Panc1 (cell line): ENCODE results near the gene CEP120. TPM values are rescaled to one million over a fixed set of nuclear protein-coding genes. Genes with fewer than 3 reads are reported as not detected.
"Not testable (repeated sequence)": the region's sequence is repeated elsewhere in the genome, so short reads cannot be mapped to it uniquely, and the experiment has no call there.

ENCODE experiments used
- ATAC-seq: fragments of 200-7000 bp; cut with Tn5 transposase; 2 replicates; pipeline ENCODE4 v1.9.1; 2020; ENCODE audit warnings: mild to moderate bottlenecking, moderate library complexity
- BruUV-seq: library from RNA; stranded (reverse); fragments of 400-500 nt; replicated peaks from 2 replicates; lab custom pipeline; 2021; lab: Mats Ljungman, UMichigan
- CTCF ChIA-PET: fragments of 300-600 bp; sonication (Branson Sonifier 250); formaldehyde crosslinking; loops from one replicate; lab custom pipeline; 2022; ENCODE audit warnings: antibody characterized with exemption; lab: Charles Lee
- POLR2A ChIA-PET: fragments of 300-600 bp; sonication (Branson Sonifier 250); formaldehyde crosslinking; loops from one replicate; lab custom pipeline; 2022; ENCODE audit warnings: antibody characterized with exemption; lab: Charles Lee
- DNase-seq: peaks from one replicate; pipeline ENCODE4 v3.0.0-alpha.2; 2010; ENCODE audit warnings: low read depth, low spot score
- H3K27ac ChIP-seq: 2 replicates; pipeline ENCODE4 v1.5.1; 2011; ENCODE audit warnings: mild to moderate bottlenecking, low read length, inconsistent platforms
- H3K27me3 ChIP-seq: fragments of 200-500 bp; sonication (Bioruptor generic); 2 replicates; pipeline ENCODE4 v1.6.0; 2014; ENCODE audit warnings: low read length, inconsistent platforms; ENCODE audit not compliant: control insufficient read depth, insufficient read depth
- H3K36me3 ChIP-seq: fragments of 200-500 bp; sonication (Bioruptor generic); 2 replicates; pipeline ENCODE4 v1.5.1; 2014; ENCODE audit warnings: inconsistent platforms, mild to moderate bottlenecking, low read length, moderate library complexity; ENCODE audit not compliant: control insufficient read depth, insufficient read depth
- H3K4me1 ChIP-seq: 2 replicates; pipeline ENCODE4 v1.5.1; 2011; ENCODE audit warnings: inconsistent platforms, mild to moderate bottlenecking, low read length, moderate library complexity; ENCODE audit not compliant: control insufficient read depth, insufficient read depth
- H3K4me3 ChIP-seq, 2 experiments: 2 replicates each; pipeline ENCODE4 v1.5.1; 2011 to 2012; ENCODE audit warnings: low read depth in 2 of 2, low read length in 2 of 2, mild to moderate bottlenecking in 2 of 2, inconsistent platforms in 1 of 2, moderate library complexity in 1 of 2
- H3K9me3 ChIP-seq: fragments of 200-500 bp; sonication (Bioruptor generic); 2 replicates; pipeline ENCODE4 v1.5.1; 2014; ENCODE audit warnings: low read depth, mild to moderate bottlenecking, inconsistent platforms, low read length, moderate library complexity; ENCODE audit not compliant: control insufficient read depth, insufficient read depth
- CTCF ChIP-seq: fragments of 450-650 bp; IDR thresholded peaks from 2 replicates; pipeline ENCODE4 v1.5.1; 2017; ENCODE audit warnings: mild to moderate bottlenecking
- POLR2AphosphoS5 ChIP-seq: IDR thresholded peaks from 2 replicates; pipeline ENCODE4 v1.6.1; 2012; ENCODE audit warnings: mild to moderate bottlenecking, low read depth, low read length, moderate library complexity
- REST ChIP-seq, 2 experiments: IDR thresholded peaks; 2 replicates each; pipeline ENCODE4 v1.6.1; 2011 to 2012; ENCODE audit warnings: low read depth in 2 of 2, control low read depth in 1 of 2, low read length in 1 of 2, mild to moderate bottlenecking in 1 of 2, moderate library complexity in 1 of 2; ENCODE audit not compliant: insufficient read depth in 1 of 2
- SIN3A ChIP-seq: IDR thresholded peaks from 2 replicates; pipeline ENCODE4 v1.6.1; 2012; ENCODE audit warnings: low read depth, mild to moderate bottlenecking, low read length, moderate library complexity, borderline replicate concordance; ENCODE audit not compliant: insufficient read depth
- TCF7L2 ChIP-seq: IDR thresholded peaks from 2 replicates; pipeline ENCODE4 v1.6.1; 2011; ENCODE audit warnings: mild to moderate bottlenecking, low read depth, low read length, inconsistent platforms
- in situ Hi-C: cut with HindIII; loops from 2 replicates; pipeline ENCODE4 v1.10.0; 2016; ENCODE audit warnings: low sequenced_read_pairs, low pct_unique_long_range_greater_than_20kb
- intact Hi-C: fragments of 100-400 bp; cut with micrococcal nuclease; formaldehyde crosslinking; loops from one replicate; pipeline ENCODE4 v1.10.0; 2022; ENCODE audit not compliant: unreplicated experiment
- total RNA-seq: library from RNA; stranded (reverse); gene quantifications from one replicate; pipeline ENCODE4 v1.2.1, GENCODE V29; 2021; ENCODE audit not compliant: unreplicated experiment

Gene CEP120
- total RNA-seq, 1 experiment from 2014 or later: 20.1 TPM

DNA sequence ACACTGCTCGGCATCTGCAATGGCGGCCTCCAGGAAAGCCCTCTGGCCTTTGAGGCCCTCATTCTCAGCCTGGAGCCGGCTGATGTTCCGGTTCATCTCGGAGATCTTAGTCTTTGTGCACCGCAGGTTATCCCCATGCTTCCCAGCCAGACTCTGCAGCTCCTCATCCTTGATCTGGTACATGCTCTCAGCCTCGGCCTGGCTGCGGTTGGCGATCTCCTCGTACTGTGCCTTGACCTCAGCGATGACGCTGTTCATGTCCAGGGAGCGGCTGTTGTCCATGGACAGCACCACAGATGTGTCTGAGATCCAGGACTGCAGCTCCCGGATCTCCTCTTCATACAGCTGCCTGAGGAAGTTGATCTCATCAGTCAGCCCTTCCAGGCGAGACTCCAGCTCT is 21.9 kb downstream of the CEP120 start:
- Histone ChIP-seq H3K9me3 (no peaks in the 10 kb centered on the region), H3K36me3 (peaks cover 7% of the 10 kb centered on the region), H3K4me3 (no peak overlapping the region), H3K4me1 (no peaks in the 10 kb centered on the region), H3K27ac (no peak overlapping the region), H3K27me3 (no peaks in the 10 kb centered on the region)
- DNase-seq: no peak
- no TSS peak for BruUV-seq
- no peak for ATAC-seq
- ChIA-PET CTCF (no interaction called here), POLR2A (no interaction called here)
- TF ChIP-seq SIN3A (no peak), POLR2AphosphoS5 (no peak)
- intact Hi-C loops: no loop called here
- in situ Hi-C loops: no loop called here

GRCh38 chr5:123400870-123401291 is 22.3 kb downstream of the CEP120 start:
- BruUV-seq, H3K36me3 ChIP-seq, DNase-seq, in situ Hi-C loops, H3K27ac ChIP-seq, H3K27me3 ChIP-seq, intact Hi-C loops, H3K9me3 ChIP-seq, H3K4me1 ChIP-seq, CTCF ChIA-PET, ATAC-seq, H3K4me3 ChIP-seq: not testable (repeated sequence)
- POLR2A ChIA-PET: interaction anchor here (0.6 kb wide), 1 partner anchor 41 kb away, joined by 6 read pairs; no protein-coding TSS in a partner anchor

- in situ Hi-C loops: no loop called here
- Histone ChIP-seq H3K9me3 (no peaks in the 10 kb centered on the region), H3K4me3 (no peak overlapping the region), H3K4me1 (no peaks in the 10 kb centered on the region), H3K36me3 (peaks cover 4% of the 10 kb centered on the region; the same call in 1 of the 2 replicates), H3K27ac (no peak overlapping the region), H3K27me3 (no peaks in the 10 kb centered on the region)
- intact Hi-C loops: no loop called here
- ATAC-seq (no peak), DNase-seq (no peak)
- ChIA-PET CTCF (no interaction called here), POLR2A (no interaction called here)
- BruUV-seq: no TSS peak
- TF ChIP-seq REST (IDR thresholded peaks at IDR 0.05; ENCODE audit: insufficient read depth in 1 of 2, low read depth in 2 of 2, low read length in 1 of 2) (no peak), CTCF (no peak), TCF7L2 (no peak), SIN3A (no peak)
Observed at GRCh38 chr5:123398058-123398733, 25.0 kb downstream of the CEP120 start.
